ENCODE measurements around the gene CAB39. TPM values are rescaled to one million over a fixed set of nuclear protein-coding genes. Genes with fewer than 3 reads are reported as not detected.
"Not testable (repeated sequence)": the region's sequence is repeated elsewhere in the genome, so short reads cannot be mapped to it uniquely, and the experiment has no call there.

CAB39 gene
- polyA plus RNA-seq, 2 donors: 29.7 to 33.6 TPM

GRCh38 chr2:230693411-230693810, 19.2 kb upstream of the CAB39 start:
- H3K4me3 ChIP-seq (ENCODE audit: low read depth in 1 of 2, low read length in 2 of 2): no peak overlapping the region
- H3K4me1 ChIP-seq (ENCODE audit: control insufficient read depth in 2 of 2, insufficient read depth in 2 of 2, low read length in 1 of 2): peaks cover 3 to 7% of the 10 kb centered on the region in 2 donors
- no peaks in the 10 kb centered on the region for H3K27me3 ChIP-seq (ENCODE audit: control insufficient read depth in 1 of 2, insufficient read depth in 2 of 2, low read length in 2 of 2)
- H3K27ac ChIP-seq (ENCODE audit: low read depth in 2 of 2, low read length in 1 of 2): no peak overlapping the region
- no peaks in the 10 kb centered on the region for H3K36me3 ChIP-seq (ENCODE audit: control insufficient read depth in 2 of 2, insufficient read depth in 2 of 2, low read length in 1 of 2)
- 78 to 89% methylated on average over 6 of the region's 6 CpGs for WGBS, 2 donors
- H3K9me3 ChIP-seq (ENCODE audit: control insufficient read depth in 2 of 2, insufficient read depth in 1 of 2, low read depth in 1 of 2, low read length in 1 of 2): no peaks in the 10 kb centered on the region

- 56 to 57% methylated on average over 3 of the region's 3 CpGs for WGBS, 2 donors
- Histone ChIP-seq H3K36me3 (ENCODE audit: control insufficient read depth in 2 of 2, insufficient read depth in 2 of 2, low read length in 1 of 2) (no peaks in the 10 kb centered on the region), H3K4me1 (ENCODE audit: control insufficient read depth in 2 of 2, insufficient read depth in 2 of 2, low read length in 1 of 2) (peaks cover 3 to 7% of the 10 kb centered on the region in 2 donors), H3K27ac (ENCODE audit: low read depth in 2 of 2, low read length in 1 of 2) (no peak overlapping the region), H3K4me3 (ENCODE audit: low read depth in 1 of 2, low read length in 2 of 2) (no peak overlapping the region), H3K9me3 (ENCODE audit: control insufficient read depth in 2 of 2, insufficient read depth in 1 of 2, low read depth in 1 of 2, low read length in 1 of 2) (no peaks in the 10 kb centered on the region), H3K27me3 (ENCODE audit: control insufficient read depth in 1 of 2, insufficient read depth in 2 of 2, low read length in 2 of 2) (no peaks in the 10 kb centered on the region)
Observed at GRCh38 chr2:230694241-230694640, 18.4 kb upstream of the CAB39 start.

- H3K27me3 ChIP-seq (ENCODE audit: control insufficient read depth in 1 of 2, insufficient read depth in 2 of 2, low read length in 2 of 2): no peaks in the 10 kb centered on the region
- H3K36me3 ChIP-seq (ENCODE audit: control insufficient read depth in 2 of 2, insufficient read depth in 2 of 2, low read length in 1 of 2): no peaks in the 10 kb centered on the region
- peaks cover 3 to 7% of the 10 kb centered on the region in 2 donors for H3K4me1 ChIP-seq (ENCODE audit: control insufficient read depth in 2 of 2, insufficient read depth in 2 of 2, low read length in 1 of 2)
- no peak overlapping the region for H3K4me3 ChIP-seq (ENCODE audit: low read depth in 1 of 2, low read length in 2 of 2)
- H3K27ac ChIP-seq (ENCODE audit: low read depth in 2 of 2, low read length in 1 of 2): no peak overlapping the region
- 88 to 90% methylated on average over 6 of the region's 6 CpGs for WGBS, 2 donors
- no peaks in the 10 kb centered on the region for H3K9me3 ChIP-seq (ENCODE audit: control insufficient read depth in 2 of 2, insufficient read depth in 1 of 2, low read depth in 1 of 2, low read length in 1 of 2)
Observed at GRCh38 chr2:230695551-230695950, 17.1 kb upstream of the CAB39 start.

GRCh38 chr2:230696670-230697069, 16.0 kb upstream of the CAB39 start:
- Histone ChIP-seq H3K4me3 (ENCODE audit: low read depth in 1 of 2, low read length in 2 of 2) (no peak overlapping the region), H3K9me3 (ENCODE audit: control insufficient read depth in 2 of 2, insufficient read depth in 1 of 2, low read depth in 1 of 2, low read length in 1 of 2) (no peaks in the 10 kb centered on the region), H3K27me3 (ENCODE audit: control insufficient read depth in 1 of 2, insufficient read depth in 2 of 2, low read length in 2 of 2) (no peaks in the 10 kb centered on the region), H3K27ac (ENCODE audit: low read depth in 2 of 2, low read length in 1 of 2) (no peak overlapping the region), H3K4me1 (ENCODE audit: control insufficient read depth in 2 of 2, insufficient read depth in 2 of 2, low read length in 1 of 2) (peaks cover 0 to 5% of the 10 kb centered on the region in 2 donors), H3K36me3 (ENCODE audit: control insufficient read depth in 2 of 2, insufficient read depth in 2 of 2, low read length in 1 of 2) (no peaks in the 10 kb centered on the region)

- H3K27ac ChIP-seq (ENCODE audit: low read depth in 2 of 2, low read length in 1 of 2): no peak overlapping the region
- H3K27me3 ChIP-seq (ENCODE audit: control insufficient read depth in 1 of 2, insufficient read depth in 2 of 2, low read length in 2 of 2): no peaks in the 10 kb centered on the region
- peaks cover 0 to 5% of the 10 kb centered on the region in 2 donors for H3K4me1 ChIP-seq (ENCODE audit: control insufficient read depth in 2 of 2, insufficient read depth in 2 of 2, low read length in 1 of 2)
- no peaks in the 10 kb centered on the region for H3K9me3 ChIP-seq (ENCODE audit: control insufficient read depth in 2 of 2, insufficient read depth in 1 of 2, low read depth in 1 of 2, low read length in 1 of 2)
- no peak overlapping the region for H3K4me3 ChIP-seq (ENCODE audit: low read depth in 1 of 2, low read length in 2 of 2)
- no peaks in the 10 kb centered on the region for H3K36me3 ChIP-seq (ENCODE audit: control insufficient read depth in 2 of 2, insufficient read depth in 2 of 2, low read length in 1 of 2)
- WGBS, 2 donors: 84 to 88% methylated on average over 4 of the region's 4 CpGs
Observed at GRCh38 chr2:230697676-230698075, 15.0 kb upstream of the CAB39 start.

GRCh38 chr2:230698753-230699152, 13.9 kb upstream of the CAB39 start:
- WGBS, 2 donors: 84 to 85% methylated on average over 3 of the region's 3 CpGs
- not testable (repeated sequence) for H3K4me1 ChIP-seq (ENCODE audit: control insufficient read depth in 2 of 2, insufficient read depth in 2 of 2, low read length in 1 of 2); H3K9me3 ChIP-seq (ENCODE audit: control insufficient read depth in 2 of 2, insufficient read depth in 1 of 2, low read depth in 1 of 2, low read length in 1 of 2); H3K4me3 ChIP-seq (ENCODE audit: low read depth in 1 of 2, low read length in 2 of 2); H3K36me3 ChIP-seq (ENCODE audit: control insufficient read depth in 2 of 2, insufficient read depth in 2 of 2, low read length in 1 of 2); H3K27ac ChIP-seq (ENCODE audit: low read depth in 2 of 2, low read length in 1 of 2); H3K27me3 ChIP-seq (ENCODE audit: control insufficient read depth in 1 of 2, insufficient read depth in 2 of 2, low read length in 2 of 2)

GRCh38 chr2:230700447-230700846, 12.2 kb upstream of the CAB39 start:
- H3K4me3 ChIP-seq (ENCODE audit: low read depth in 1 of 2, low read length in 2 of 2): no peak overlapping the region
- H3K27me3 ChIP-seq (ENCODE audit: control insufficient read depth in 1 of 2, insufficient read depth in 2 of 2, low read length in 2 of 2): no peaks in the 10 kb centered on the region
- peaks cover 0 to 1% of the 10 kb centered on the region in 2 donors for H3K36me3 ChIP-seq (ENCODE audit: control insufficient read depth in 2 of 2, insufficient read depth in 2 of 2, low read length in 1 of 2)
- H3K4me1 ChIP-seq (ENCODE audit: control insufficient read depth in 2 of 2, insufficient read depth in 2 of 2, low read length in 1 of 2): no peaks in the 10 kb centered on the region
- no peaks in the 10 kb centered on the region for H3K9me3 ChIP-seq (ENCODE audit: control insufficient read depth in 2 of 2, insufficient read depth in 1 of 2, low read depth in 1 of 2, low read length in 1 of 2)
- H3K27ac ChIP-seq (ENCODE audit: low read depth in 2 of 2, low read length in 1 of 2): no peak overlapping the region

- no peak overlapping the region for H3K4me3 ChIP-seq (ENCODE audit: low read depth in 1 of 2, low read length in 2 of 2)
- H3K36me3 ChIP-seq (ENCODE audit: control insufficient read depth in 2 of 2, insufficient read depth in 2 of 2, low read length in 1 of 2): peaks cover 0 to 2% of the 10 kb centered on the region in 2 donors
- 85 to 94% methylated on average over 3 of the region's 3 CpGs for WGBS, 2 donors
- H3K9me3 ChIP-seq (ENCODE audit: control insufficient read depth in 2 of 2, insufficient read depth in 1 of 2, low read depth in 1 of 2, low read length in 1 of 2): no peaks in the 10 kb centered on the region
- no peaks in the 10 kb centered on the region for H3K4me1 ChIP-seq (ENCODE audit: control insufficient read depth in 2 of 2, insufficient read depth in 2 of 2, low read length in 1 of 2)
- no peak overlapping the region for H3K27ac ChIP-seq (ENCODE audit: low read depth in 2 of 2, low read length in 1 of 2)
- H3K27me3 ChIP-seq (ENCODE audit: control insufficient read depth in 1 of 2, insufficient read depth in 2 of 2, low read length in 2 of 2): no peaks in the 10 kb centered on the region
Observed at GRCh38 chr2:230701308-230701707, 11.3 kb upstream of the CAB39 start.

- WGBS, 2 donors: 90 to 94% methylated on average over 4 of the region's 4 CpGs
Observed at GRCh38 chr2:230702457-230702856, 10.2 kb upstream of the CAB39 start.

GRCh38 chr2:230703514-230703913, 9.1 kb upstream of the CAB39 start:
- H3K27me3 ChIP-seq (ENCODE audit: control insufficient read depth in 1 of 2, insufficient read depth in 2 of 2, low read length in 2 of 2): no peaks in the 10 kb centered on the region
- WGBS, 2 donors: 94% methylated on average over 3 of the region's 3 CpGs
- H3K4me3 ChIP-seq (ENCODE audit: low read depth in 1 of 2, low read length in 2 of 2): no peak overlapping the region
- peaks cover 0 to 2% of the 10 kb centered on the region in 2 donors for H3K36me3 ChIP-seq (ENCODE audit: control insufficient read depth in 2 of 2, insufficient read depth in 2 of 2, low read length in 1 of 2)
- no peaks in the 10 kb centered on the region for H3K9me3 ChIP-seq (ENCODE audit: control insufficient read depth in 2 of 2, insufficient read depth in 1 of 2, low read depth in 1 of 2, low read length in 1 of 2)
- H3K4me1 ChIP-seq (ENCODE audit: control insufficient read depth in 2 of 2, insufficient read depth in 2 of 2, low read length in 1 of 2): no peaks in the 10 kb centered on the region
- no peak overlapping the region for H3K27ac ChIP-seq (ENCODE audit: low read depth in 2 of 2, low read length in 1 of 2)

More at GRCh38 chr2:230702457-230702856, 10.2 kb upstream of the CAB39 start:
- H3K27me3 ChIP-seq (ENCODE audit: control insufficient read depth in 1 of 2, insufficient read depth in 2 of 2, low read length in 2 of 2); H3K27ac ChIP-seq (ENCODE audit: low read depth in 2 of 2, low read length in 1 of 2); H3K9me3 ChIP-seq (ENCODE audit: control insufficient read depth in 2 of 2, insufficient read depth in 1 of 2, low read depth in 1 of 2, low read length in 1 of 2); H3K4me3 ChIP-seq (ENCODE audit: low read depth in 1 of 2, low read length in 2 of 2); H3K4me1 ChIP-seq (ENCODE audit: control insufficient read depth in 2 of 2, insufficient read depth in 2 of 2, low read length in 1 of 2); H3K36me3 ChIP-seq (ENCODE audit: control insufficient read depth in 2 of 2, insufficient read depth in 2 of 2, low read length in 1 of 2): not testable (repeated sequence)
